HCT116 (cell line): Measurements from ENCODE around the gene USH1C.

Source experiments
- CTCF ChIP-seq, 3 experiments: fragments of 200-600 bp in 1 of 3; sonication (generic) in 1 of 3; IDR thresholded peaks in 2 of 3; conservative IDR thresholded peaks in 1 of 3; 2 replicates each; pipeline ENCODE4 v1.5.1; 2012 to 2017; ENCODE audit warnings: low read depth in 2 of 3, low read length in 2 of 3, antibody characterized with exemption in 1 of 3, borderline replicate concordance in 1 of 3, control low read depth in 1 of 3, mild to moderate bottlenecking in 1 of 3, mixed read lengths in 1 of 3, mixed run types in 1 of 3, moderate library complexity in 1 of 3; ENCODE audit not compliant: insufficient read depth in 1 of 3
- EGR1 ChIP-seq: IDR thresholded peaks from 2 replicates; pipeline ENCODE4 v1.6.1; 2012; ENCODE audit warnings: low read depth
- ELF1 ChIP-seq: IDR thresholded peaks from 2 replicates; pipeline ENCODE4 v1.6.1; 2012; ENCODE audit warnings: low read depth, borderline replicate concordance
- JUND ChIP-seq: IDR thresholded peaks from 2 replicates; pipeline ENCODE4 v1.6.1; 2012
- MAX ChIP-seq: IDR thresholded peaks from 2 replicates; pipeline ENCODE4 v1.6.1; 2012
- POLR2A ChIP-seq: IDR thresholded peaks from 2 replicates; pipeline ENCODE4 v1.7.0; 2011; ENCODE audit warnings: borderline replicate concordance; ENCODE audit not compliant: insufficient read depth, insufficient read length; ENCODE audit errors: extremely low read depth
- POLR2AphosphoS5 ChIP-seq: IDR thresholded peaks from 2 replicates; pipeline ENCODE4 v1.6.1; 2011; ENCODE audit warnings: mild to moderate bottlenecking, low read depth, low read length, moderate library complexity
- SP1 ChIP-seq: IDR thresholded peaks from 2 replicates; pipeline ENCODE4 v1.6.1; 2012; ENCODE audit warnings: low read depth
- YY1 ChIP-seq: IDR thresholded peaks from 2 replicates; pipeline ENCODE4 v1.6.1; 2011; ENCODE audit warnings: low read length, low read depth, moderate library complexity, mild to moderate bottlenecking; ENCODE audit not compliant: insufficient replicate concordance; ENCODE audit errors: extremely low read depth

- TF ChIP-seq POLR2AphosphoS5 (no peak), CTCF (IDR thresholded peaks at IDR 0.05 in 2 of 3, conservative IDR thresholded peaks at IDR 0.05 in 1 of 3; ENCODE audit: borderline replicate concordance in 1 of 3, insufficient read depth in 1 of 3, low read depth in 2 of 3, low read length in 2 of 3) (no peak), YY1 (no peak), ELF1 (no peak), MAX (no peak), SP1 (no peak), POLR2A (no peak), EGR1 (no peak), JUND (no peak)
Measured at GRCh38 chr11:17540807-17541206, 3.4 kb downstream of the USH1C start.
